ENCODE measurements around the gene SSR2.

The SSR2 gene

DNA sequence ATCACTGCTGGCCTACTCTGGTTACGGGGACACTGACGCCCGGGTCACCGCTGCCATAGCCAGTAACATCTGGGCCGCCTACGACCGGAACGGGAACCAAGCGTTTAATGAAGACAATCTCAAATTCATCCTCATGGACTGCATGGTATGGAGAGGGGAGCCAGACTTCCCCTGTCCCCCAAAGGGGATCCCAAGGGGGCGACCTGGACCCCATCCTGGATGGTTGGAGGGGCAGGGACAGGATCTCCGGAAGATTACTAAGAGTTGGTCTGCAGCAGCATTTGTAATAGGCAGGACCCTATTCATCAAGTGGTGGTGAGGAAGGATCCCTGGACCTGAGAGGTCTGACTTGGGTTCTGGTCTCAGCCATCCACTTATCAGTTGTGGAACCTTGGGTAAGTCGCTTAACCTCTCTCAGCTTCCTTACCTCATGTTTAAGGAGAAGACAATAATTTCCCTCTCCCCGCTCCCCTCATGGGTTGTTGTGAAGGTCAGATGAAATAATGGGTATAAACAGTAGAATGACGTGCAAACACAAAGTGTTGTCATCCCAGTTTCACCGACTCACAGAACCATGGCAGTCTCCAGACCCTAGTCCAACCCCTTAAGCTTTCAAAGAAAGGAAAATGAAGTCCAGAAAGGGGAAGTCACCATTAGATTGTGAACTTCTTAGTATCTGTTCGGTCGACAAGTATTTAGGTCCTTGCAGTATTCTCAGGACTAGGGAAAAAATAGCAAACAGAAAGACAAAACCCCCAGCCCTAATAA, 34.7 kb upstream of the SSR2 start:
- POLR2A ChIA-PET: no interaction called here
- peak overlapping the region; percentile 99 for H3K4me3 ChIP-seq (ENCODE audit: low read depth, low read length)
- CTCF ChIA-PET: interaction anchor here (1.3 to 3.3 kb wide), 2 partner anchors 10 to 23 kb away, joined by 3 to 27 read pairs; no protein-coding TSS in a partner anchor
- DNase-seq (ENCODE audit: low read depth, low spot score): no peak
- TF ChIP-seq CTCF (IDR thresholded peaks at IDR 0.05; ENCODE audit: insufficient read depth, low read length, missing control alignments): no peak

- DNase-seq (ENCODE audit: low read depth, low spot score): peak; percentile 67
- peak within 1 kb of the TSS; percentile 99 for H3K4me3 ChIP-seq (ENCODE audit: low read depth, low read length)
- no peak for TF ChIP-seq CTCF (IDR thresholded peaks at IDR 0.05; ENCODE audit: insufficient read depth, low read length, missing control alignments)
- ChIA-PET CTCF (interaction anchor here (0.6 to 3.3 kb wide), 5 partner anchors 11 to 75 kb away, joined by 3 to 27 read pairs (median 4); no protein-coding TSS in a partner anchor), POLR2A (interaction anchor here (0.6 kb wide), 1 partner anchor 686 kb away, joined by 3 read pairs; the partner anchor contains the start of gene MRPL24)
These were observed 33.9 kb upstream of the SSR2 start, which contains the start of gene LAMTOR2 for GRCh38 chr1:156054500-156055280. LAMTOR2 (plus strand) TSS chr1:156054782; CDS start chr1:156054890, 108 bp downstream.

DNA sequence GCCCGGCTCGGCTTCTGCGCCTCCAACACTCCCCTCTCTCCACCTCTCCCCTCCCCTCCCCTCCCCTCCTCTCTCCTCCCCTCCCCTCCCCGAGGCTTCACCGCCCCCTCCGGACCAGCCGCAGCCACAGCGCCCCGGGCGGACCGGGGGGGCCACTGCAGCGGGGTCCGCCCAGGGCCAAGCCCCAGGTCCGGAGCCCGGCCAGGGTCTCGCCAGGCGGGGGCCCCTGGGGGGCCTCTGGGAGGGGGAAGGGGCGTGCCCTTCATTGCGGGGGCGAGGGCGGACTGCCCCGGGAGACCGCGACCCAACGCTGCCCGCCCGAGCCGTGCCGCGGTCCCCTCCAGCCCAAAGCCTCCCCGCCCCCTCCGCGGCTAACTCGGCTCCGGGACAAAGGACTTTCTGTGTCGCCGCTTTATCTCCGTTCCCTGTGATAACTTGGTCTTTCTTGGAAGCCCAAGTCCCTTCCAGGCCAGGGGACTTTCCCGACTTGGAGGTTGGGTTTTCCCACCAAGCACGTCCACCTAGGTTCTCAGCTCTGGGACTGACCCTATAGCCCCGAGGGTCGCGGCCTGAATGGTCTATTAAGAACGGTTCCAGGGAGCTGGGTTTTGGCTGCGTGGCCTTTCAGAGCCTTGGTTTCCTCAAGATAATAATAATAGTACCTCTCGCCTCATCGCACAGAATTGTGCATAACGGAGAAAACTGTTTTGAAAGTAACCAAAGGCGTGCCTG, 33.2 kb upstream of the SSR2 start, which contains the start of gene UBQLN4:
Gene UBQLN4 (minus strand): TSS at position 31 of the 732 bp plus-strand sequence. CDS start 97 bp downstream, outside the sequence.
- DNase-seq (ENCODE audit: low read depth, low spot score): no peak
- peak; percentile 77 for TF ChIP-seq CTCF (IDR thresholded peaks at IDR 0.05; ENCODE audit: insufficient read depth, low read length, missing control alignments)
- ChIA-PET POLR2A (interaction anchor here (0.6 kb wide), 1 partner anchor 687 kb away, joined by 3 read pairs; the partner anchor contains the start of gene MRPL24), CTCF (interaction anchor here (0.6 to 1.4 kb wide), 5 partner anchors 11 to 76 kb away, joined by 3 to 4 read pairs (median 3); no protein-coding TSS in a partner anchor)
- peak within 1 kb of the TSS; percentile 99 for H3K4me3 ChIP-seq (ENCODE audit: low read depth, low read length)

DNA sequence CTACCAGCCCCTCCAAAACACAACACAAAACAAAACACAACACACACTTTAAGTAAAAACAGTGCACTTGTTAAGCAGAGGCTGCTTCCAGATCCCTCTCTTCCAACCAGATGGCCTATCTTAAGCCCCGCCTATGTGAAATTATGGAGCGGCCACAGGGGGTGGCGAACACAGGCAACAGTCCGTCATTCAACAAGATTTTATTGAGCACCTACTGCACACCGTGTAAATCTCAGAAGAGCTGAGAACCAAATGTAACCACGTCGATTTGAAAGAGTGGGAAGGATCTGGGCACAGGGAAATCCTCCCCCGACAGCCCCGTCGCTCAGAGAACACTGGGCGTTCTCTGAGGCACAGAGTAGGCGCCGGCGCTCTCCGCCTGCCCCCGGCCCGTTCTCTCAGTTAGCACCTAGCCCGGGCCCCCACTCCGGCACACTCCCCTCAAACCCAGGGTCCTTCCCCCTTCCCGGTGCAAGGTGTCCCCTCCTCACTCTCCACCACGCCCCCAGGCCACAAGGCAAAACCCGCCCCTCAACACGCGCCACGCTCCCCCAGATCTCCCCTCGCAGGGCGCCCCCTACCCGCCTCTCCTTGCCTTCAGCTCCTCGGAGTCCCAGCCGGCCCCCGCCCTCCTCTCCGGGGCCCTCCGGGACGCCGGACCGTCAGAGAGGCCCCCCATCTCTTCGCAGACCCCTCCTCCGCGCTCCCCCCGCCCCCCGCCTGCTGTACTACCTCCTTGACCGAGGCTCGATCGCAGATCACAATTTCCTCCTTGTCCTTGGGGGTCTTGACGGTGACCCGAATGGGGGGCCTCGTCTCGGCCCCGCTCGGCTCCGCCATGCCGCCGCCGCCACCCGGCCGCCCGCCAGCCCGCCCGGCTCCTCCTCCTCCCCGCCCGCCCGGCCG, 32.4 kb upstream of the SSR2 start:
- peak; percentile 44 for TF ChIP-seq CTCF (IDR thresholded peaks at IDR 0.05; ENCODE audit: insufficient read depth, low read length, missing control alignments)
- H3K4me3 ChIP-seq (ENCODE audit: low read depth, low read length): peak overlapping the region; percentile 76
- POLR2A ChIA-PET: no interaction called here
- DNase-seq (ENCODE audit: low read depth, low spot score): no peak
- CTCF ChIA-PET: interaction anchor here (0.9 to 1.4 kb wide), 6 partner anchors 10 to 172 kb away, joined by 3 to 5 read pairs (median 4); partner anchors contain the start of gene SSR2

DNA sequence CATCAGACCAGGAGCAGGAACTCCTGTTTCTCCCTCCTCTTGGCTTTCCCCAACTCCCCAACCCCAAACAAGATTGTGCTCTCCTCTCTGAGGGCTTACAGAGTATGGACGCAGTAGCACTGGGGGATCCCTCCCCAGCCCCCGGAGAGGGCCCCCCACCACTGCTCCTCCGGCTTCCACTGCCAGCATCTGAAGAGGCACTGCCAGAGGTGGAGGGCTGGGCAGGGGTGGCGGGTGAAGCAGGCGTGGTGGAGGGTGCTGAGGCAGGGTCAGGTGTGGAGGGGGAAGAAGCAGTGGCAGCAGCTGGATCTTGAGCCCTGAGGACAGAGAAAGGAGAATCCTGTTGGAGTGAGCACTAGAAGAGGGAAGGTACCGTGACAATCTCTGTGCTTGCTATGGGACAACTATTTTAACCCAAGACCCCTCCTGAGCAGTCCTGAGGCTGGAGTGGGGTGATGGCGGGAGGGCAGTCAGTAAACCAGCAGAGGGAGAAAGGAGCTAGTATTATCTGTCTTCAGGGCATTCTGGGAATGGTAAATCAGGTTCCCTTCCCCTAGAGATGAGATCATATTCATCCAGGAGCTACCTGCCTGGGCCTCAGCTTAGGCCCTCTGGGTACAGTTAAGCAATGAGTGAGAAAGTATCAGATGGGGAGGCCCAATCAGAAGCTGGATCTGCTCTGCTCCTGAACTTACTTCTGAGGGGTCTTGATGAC, 30.4 kb upstream of the SSR2 start:
- CTCF ChIA-PET: interaction anchor here (0.9 to 1.6 kb wide), 4 partner anchors 15 to 119 kb away, joined by 3 to 9 read pairs (median 4); no protein-coding TSS in a partner anchor
- TF ChIP-seq CTCF (IDR thresholded peaks at IDR 0.05; ENCODE audit: insufficient read depth, low read length, missing control alignments): no peak
- H3K4me3 ChIP-seq (ENCODE audit: low read depth, low read length): no peak overlapping the region
- DNase-seq (ENCODE audit: low read depth, low spot score): no peak
- POLR2A ChIA-PET: no interaction called here

Measured in AG04449 (cell line).